GM21528 (cell line): ENCODE results near the gene GCH1.
"Not testable (repeated sequence)": the region's sequence is repeated elsewhere in the genome, so short reads cannot be mapped to it uniquely, and the experiment has no call there.

ENCODE experiments used
- ATAC-seq: cut with Tn5 transposase; IDR thresholded peaks from one replicate; pipeline ENCODE4 v1.9.1; 2021; ENCODE audit warnings: mild to moderate bottlenecking, moderate library complexity; ENCODE audit not compliant: unreplicated experiment, low FRiP score

Gene GCH1

GRCh38 chr14:54875648-54876047, 27.0 kb downstream of the GCH1 start:
- ATAC-seq: not testable (repeated sequence)

- not testable (repeated sequence) for ATAC-seq
These were observed 32.2 kb downstream of the GCH1 start for GRCh38 chr14:54870154-54871090.

- no peak for ATAC-seq
These were observed 35.6 kb downstream of the GCH1 start for GRCh38 chr14:54867011-54867410.

GRCh38 chr14:54866588-54866987, 36.0 kb downstream of the GCH1 start:
- ATAC-seq: no peak

- ATAC-seq: no peak
These were observed 38.1 kb downstream of the GCH1 start for GRCh38 chr14:54864526-54864925.

GRCh38 chr14:54857830-54858269, 44.8 kb downstream of the GCH1 start:
- ATAC-seq: peak; percentile 54

GRCh38 chr14:54856152-54856551, 46.5 kb downstream of the GCH1 start:
- no peak for ATAC-seq

GRCh38 chr14:54854181-54854580, 48.4 kb downstream of the GCH1 start:
- ATAC-seq: no peak

- ATAC-seq: no peak
These were observed 49.3 kb downstream of the GCH1 start for GRCh38 chr14:54853339-54853738.

GRCh38 chr14:54852215-54852614, 50.4 kb downstream of the GCH1 start:
- no peak for ATAC-seq

- ATAC-seq: no peak
These were observed 53.7 kb downstream of the GCH1 start for GRCh38 chr14:54848910-54849309.

- no peak for ATAC-seq
These were observed 57.0 kb downstream of the GCH1 start for GRCh38 chr14:54845641-54846040.

- no peak for ATAC-seq
These were observed 58.1 kb downstream of the GCH1 start for GRCh38 chr14:54844479-54844878.

GRCh38 chr14:54840798-54841197, 61.8 kb downstream of the GCH1 start:
- no peak for ATAC-seq

- ATAC-seq: no peak
These were observed 62.3 kb downstream of the GCH1 start for GRCh38 chr14:54840336-54840735.

- ATAC-seq: no peak
These were observed 62.9 kb downstream of the GCH1 start for GRCh38 chr14:54839701-54840119.

GRCh38 chr14:54838931-54839512, 63.6 kb downstream of the GCH1 start:
- ATAC-seq: no peak

- no peak for ATAC-seq
These were observed 65.0 kb downstream of the GCH1 start for GRCh38 chr14:54837508-54838149.

GRCh38 chr14:54836231-54836630, 66.4 kb downstream of the GCH1 start:
- no peak for ATAC-seq

GRCh38 chr14:54834727-54835126, 67.9 kb downstream of the GCH1 start:
- no peak for ATAC-seq

GRCh38 chr14:54834081-54834480, 68.5 kb downstream of the GCH1 start:
- ATAC-seq: no peak
